ENCODE data around the gene MRFAP1L1. TPM values are rescaled to one million over a fixed set of nuclear protein-coding genes. Genes with fewer than 3 reads are reported as not detected.

The MRFAP1L1 gene
- total RNA-seq, 1 donor from 2014 or later, result 36.8 TPM

GRCh38 chr4:6662591-6662990 lies 47.1 kb downstream of the MRFAP1L1 start:
- H4K20me1 ChIP-seq (ENCODE audit: insufficient read depth, low read length), result peaks cover 7% of the 10 kb centered on the region
- H3K4me3 Mint-ChIP-seq (ENCODE audit: unreplicated experiment), result no peak overlapping the region

GRCh38 chr4:6660430-6660829 lies 49.2 kb downstream of the MRFAP1L1 start:
- Histone ChIP-seq H3K9me3 (ENCODE audit: insufficient read depth, low read depth, low read length) (no peaks in the 10 kb centered on the region), H3K79me2 (ENCODE audit: insufficient read depth, low read length) (no peaks in the 10 kb centered on the region), H3K4me1 (ENCODE audit: insufficient read depth, low read length) (peaks cover 4% of the 10 kb centered on the region), H3K9ac (ENCODE audit: low read length) (no peak overlapping the region), H3K27me3 (ENCODE audit: insufficient read depth, low read length) (peaks cover 37% of the 10 kb centered on the region), H3K4me3 (ENCODE audit: insufficient read depth, low read depth, low read length) (no peak overlapping the region), H3K27ac (ENCODE audit: low read depth, low read length) (no peak overlapping the region), H3K36me3 (ENCODE audit: insufficient read depth, low read length) (no peaks in the 10 kb centered on the region), H3K4me2 (ENCODE audit: low read length) (no peak overlapping the region), H2AFZ (ENCODE audit: low read depth, low read length) (no peak overlapping the region), H4K20me1 (ENCODE audit: insufficient read depth, low read length) (peaks cover 7% of the 10 kb centered on the region)
- peaks cover 36% of the 10 kb centered on the region for H3K27me3 Mint-ChIP-seq (ENCODE audit: low read depth, unreplicated experiment)
- DNase-seq (ENCODE audit: low read depth), result no peak
- H3K27ac Mint-ChIP-seq (ENCODE audit: unreplicated experiment), result no peak overlapping the region
- H3K4me3 Mint-ChIP-seq (ENCODE audit: unreplicated experiment), result no peak overlapping the region
- peaks cover 7% of the 10 kb centered on the region for H3K36me3 Mint-ChIP-seq (ENCODE audit: low read depth, unreplicated experiment)
- no peaks in the 10 kb centered on the region for H3K9me3 Mint-ChIP-seq (ENCODE audit: unreplicated experiment)
- no peak for TF ChIP-seq CTCF (IDR thresholded peaks at IDR 0.05; ENCODE audit: insufficient read depth, low read depth, low read length)
- no peak for TF ChIP-seq EZH2 (IDR thresholded peaks at IDR 0.05; ENCODE audit: insufficient read depth, low read length)
- FAIRE-seq, result no peak
- H3K4me1 Mint-ChIP-seq (ENCODE audit: low read depth, unreplicated experiment), result no peaks in the 10 kb centered on the region

More at GRCh38 chr4:6662591-6662990, 47.1 kb downstream of the MRFAP1L1 start:
- Mint-ChIP-seq H3K9me3 (ENCODE audit: unreplicated experiment) (no peaks in the 10 kb centered on the region), H3K27me3 (ENCODE audit: low read depth, unreplicated experiment) (peaks cover 36% of the 10 kb centered on the region), H3K4me1 (ENCODE audit: low read depth, unreplicated experiment) (no peaks in the 10 kb centered on the region), H3K36me3 (ENCODE audit: low read depth, unreplicated experiment) (peaks cover 7% of the 10 kb centered on the region), H3K27ac (ENCODE audit: unreplicated experiment) (no peak overlapping the region)
- Histone ChIP-seq H3K79me2 (ENCODE audit: insufficient read depth, low read length) (no peaks in the 10 kb centered on the region), H2AFZ (ENCODE audit: low read depth, low read length) (no peak overlapping the region), H3K9me3 (ENCODE audit: insufficient read depth, low read depth, low read length) (no peaks in the 10 kb centered on the region), H3K4me1 (ENCODE audit: insufficient read depth, low read length) (peaks cover 4% of the 10 kb centered on the region), H3K27ac (ENCODE audit: low read depth, low read length) (no peak overlapping the region), H3K27me3 (ENCODE audit: insufficient read depth, low read length) (peaks cover 37% of the 10 kb centered on the region), H3K4me2 (ENCODE audit: low read length) (no peak overlapping the region), H3K9ac (ENCODE audit: low read length) (no peak overlapping the region), H3K36me3 (ENCODE audit: insufficient read depth, low read length) (no peaks in the 10 kb centered on the region), H3K4me3 (ENCODE audit: insufficient read depth, low read depth, low read length) (no peak overlapping the region)
- FAIRE-seq (no peak), DNase-seq (ENCODE audit: low read depth) (no peak)
- TF ChIP-seq EZH2 (IDR thresholded peaks at IDR 0.05; ENCODE audit: insufficient read depth, low read length) (no peak), CTCF (IDR thresholded peaks at IDR 0.05; ENCODE audit: insufficient read depth, low read depth, low read length) (no peak)

- H3K36me3 ChIP-seq (ENCODE audit: insufficient read depth, low read length), result no peaks in the 10 kb centered on the region
- H3K4me3 Mint-ChIP-seq (ENCODE audit: unreplicated experiment), result no peak overlapping the region
- no peaks in the 10 kb centered on the region for H3K9me3 ChIP-seq (ENCODE audit: insufficient read depth, low read depth, low read length)
- H3K27ac ChIP-seq (ENCODE audit: low read depth, low read length), result no peak overlapping the region
- peaks cover 2% of the 10 kb centered on the region for H4K20me1 ChIP-seq (ENCODE audit: insufficient read depth, low read length)
- FAIRE-seq, result no peak
- TF ChIP-seq EZH2 (IDR thresholded peaks at IDR 0.05; ENCODE audit: insufficient read depth, low read length) (no peak), CTCF (IDR thresholded peaks at IDR 0.05; ENCODE audit: insufficient read depth, low read depth, low read length) (no peak)
- no peak overlapping the region for H3K4me2 ChIP-seq (ENCODE audit: low read length)
- peaks cover 4% of the 10 kb centered on the region for H3K4me1 ChIP-seq (ENCODE audit: insufficient read depth, low read length)
- H3K9me3 Mint-ChIP-seq (ENCODE audit: unreplicated experiment), result no peaks in the 10 kb centered on the region
- DNase-seq (ENCODE audit: low read depth), result no peak
- peaks cover 36% of the 10 kb centered on the region for H3K27me3 Mint-ChIP-seq (ENCODE audit: low read depth, unreplicated experiment)
- H3K79me2 ChIP-seq (ENCODE audit: insufficient read depth, low read length), result no peaks in the 10 kb centered on the region
- H3K27me3 ChIP-seq (ENCODE audit: insufficient read depth, low read length), result peaks cover 32% of the 10 kb centered on the region
- no peaks in the 10 kb centered on the region for H3K4me1 Mint-ChIP-seq (ENCODE audit: low read depth, unreplicated experiment)
- H2AFZ ChIP-seq (ENCODE audit: low read depth, low read length), result no peak overlapping the region
- no peak overlapping the region for H3K27ac Mint-ChIP-seq (ENCODE audit: unreplicated experiment)
- H3K9ac ChIP-seq (ENCODE audit: low read length), result no peak overlapping the region
- H3K36me3 Mint-ChIP-seq (ENCODE audit: low read depth, unreplicated experiment), result peaks cover 7% of the 10 kb centered on the region
- no peak overlapping the region for H3K4me3 ChIP-seq (ENCODE audit: insufficient read depth, low read depth, low read length)
These were observed 49.8 kb downstream of the MRFAP1L1 start for GRCh38 chr4:6659897-6660296.

Data from astrocyte (in vitro differentiated cells and primary cell).